HG02642 (cell line): ENCODE data around the gene THADA.
"Not testable (repeated sequence)": the region's sequence is repeated elsewhere in the genome, so short reads cannot be mapped to it uniquely, and the experiment has no call there.

Source experiments
- ATAC-seq: cut with Tn5 transposase; IDR thresholded peaks from one replicate; pipeline ENCODE4 v1.9.1; 2021; ENCODE audit warnings: mild to moderate bottlenecking; ENCODE audit not compliant: unreplicated experiment, poor library complexity

The THADA gene

DNA sequence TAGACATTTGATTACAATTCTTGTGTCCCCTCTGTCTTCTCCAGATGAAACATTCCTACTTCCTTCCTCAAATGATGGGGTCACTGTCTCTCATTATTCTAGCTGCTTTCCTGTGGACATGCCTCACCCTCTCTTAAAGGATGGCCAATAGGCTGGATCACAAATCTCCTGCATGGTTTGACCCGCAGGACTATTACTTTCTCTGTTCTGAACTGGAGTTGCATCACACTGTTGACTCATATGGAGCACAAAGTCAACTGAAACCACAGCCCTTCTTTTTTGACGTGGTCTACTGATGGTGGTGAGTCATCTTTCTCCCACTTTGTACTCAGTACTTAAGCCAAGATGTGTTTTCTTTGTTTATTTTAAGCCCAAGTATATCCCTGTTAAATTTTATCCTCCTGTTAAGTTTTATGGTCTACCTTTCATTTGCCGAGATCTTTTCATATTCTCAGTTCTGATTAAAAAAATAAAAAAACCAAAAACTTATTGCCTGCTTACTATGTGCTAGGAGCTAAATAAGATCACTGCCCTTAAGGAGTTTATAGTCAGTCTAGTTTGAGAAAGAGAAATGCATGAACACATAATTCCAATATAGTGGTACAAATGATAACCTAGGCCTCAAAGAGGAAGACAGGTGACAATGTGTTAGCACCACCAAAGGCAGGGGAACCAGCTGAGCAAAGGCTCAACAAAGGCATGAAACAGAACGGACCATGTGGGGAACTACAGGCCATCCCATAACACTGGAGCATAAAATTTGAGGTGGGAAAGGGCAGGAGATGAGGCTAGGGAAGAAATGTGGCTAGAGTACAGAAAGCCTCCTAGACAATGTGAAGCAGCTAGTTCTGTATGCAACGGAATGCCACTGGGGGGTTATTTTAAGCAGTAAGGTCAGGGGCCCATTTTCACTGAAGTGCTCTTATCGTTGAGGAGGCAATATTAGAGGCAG lies 301.8 kb downstream of the THADA start:
- ATAC-seq = peak; percentile 98

- no peak for ATAC-seq
These were observed 302.7 kb downstream of the THADA start for GRCh38 chr2:43292851-43293743.

DNA sequence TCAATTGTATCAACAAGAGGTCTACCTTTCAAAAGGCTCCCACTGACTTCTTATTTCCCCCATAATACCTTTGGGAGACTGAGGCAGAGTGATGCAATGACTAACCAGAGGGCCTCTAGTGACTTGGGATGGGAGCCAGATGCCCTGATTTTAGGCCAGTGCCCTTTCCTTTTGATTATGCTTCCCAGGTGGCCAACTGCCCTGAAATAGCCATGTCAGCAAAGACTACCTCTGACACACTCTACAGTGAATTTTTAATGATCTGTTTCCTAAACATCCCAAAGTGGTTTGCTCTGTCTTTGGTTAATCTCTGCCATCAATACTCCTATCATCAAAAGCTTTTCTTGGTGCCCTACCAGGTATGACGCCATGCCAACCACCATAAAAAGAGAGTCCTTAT lies 303.5 kb downstream of the THADA start:
- no peak for ATAC-seq

DNA sequence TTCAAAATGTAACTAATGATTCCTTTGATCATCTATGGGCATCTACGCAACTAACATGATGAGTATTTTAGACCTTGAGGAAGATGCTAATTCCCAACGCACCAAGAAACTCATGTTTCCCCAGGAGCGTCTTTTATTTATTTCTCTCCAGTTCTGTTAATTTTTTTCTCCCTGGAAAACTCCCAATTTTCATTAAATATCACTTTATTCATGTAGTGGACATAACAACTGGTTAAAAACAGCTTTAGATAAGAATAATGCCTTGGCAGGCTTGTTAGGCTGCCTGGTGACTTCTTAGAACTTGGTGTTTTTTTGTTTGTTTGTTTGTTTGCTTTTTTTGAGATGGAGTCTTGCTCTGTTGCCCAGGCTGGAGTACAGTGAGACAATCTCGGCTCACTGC lies 306.5 kb downstream of the THADA start:
- no peak for ATAC-seq

DNA sequence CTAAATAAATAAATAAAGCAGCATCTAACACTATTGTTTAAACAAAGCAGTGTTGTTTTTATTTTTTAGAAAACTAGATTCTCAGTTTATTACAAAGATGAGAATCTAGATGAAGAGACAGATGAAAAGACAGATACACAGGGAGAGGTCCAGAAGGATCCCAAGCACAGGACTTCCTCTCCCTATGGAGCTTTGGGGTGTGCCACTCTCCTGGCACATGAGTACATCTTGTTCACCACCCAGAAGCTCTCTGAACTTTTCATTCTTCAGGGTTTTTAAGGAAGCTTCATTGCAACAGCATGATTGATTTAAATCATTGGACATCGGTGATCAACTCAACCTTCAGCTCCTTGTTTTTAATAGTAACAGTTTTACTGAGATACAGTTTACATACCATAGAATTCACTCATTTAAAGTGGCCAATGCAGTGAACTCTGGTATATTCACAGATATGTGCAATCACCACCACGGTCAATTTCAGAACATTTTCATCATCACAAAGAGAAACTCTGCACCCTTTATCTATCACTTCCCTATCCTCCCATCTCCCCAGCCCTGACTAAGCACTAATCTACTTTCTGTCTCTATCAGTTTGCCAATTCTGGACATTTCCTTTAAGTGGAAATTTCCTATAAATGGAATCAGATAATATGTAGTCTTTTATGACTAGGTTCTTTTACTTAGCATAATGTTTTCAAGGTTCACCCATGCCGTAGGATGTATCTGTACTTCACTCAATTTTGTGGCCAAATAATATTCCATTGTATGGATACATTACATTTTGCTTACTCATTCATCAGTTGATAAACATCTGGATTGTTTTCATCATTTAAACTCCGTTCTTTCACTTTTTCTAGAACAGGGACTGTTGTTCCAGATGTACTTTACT lies 307.2 kb downstream of the THADA start:
- ATAC-seq = no peak

DNA sequence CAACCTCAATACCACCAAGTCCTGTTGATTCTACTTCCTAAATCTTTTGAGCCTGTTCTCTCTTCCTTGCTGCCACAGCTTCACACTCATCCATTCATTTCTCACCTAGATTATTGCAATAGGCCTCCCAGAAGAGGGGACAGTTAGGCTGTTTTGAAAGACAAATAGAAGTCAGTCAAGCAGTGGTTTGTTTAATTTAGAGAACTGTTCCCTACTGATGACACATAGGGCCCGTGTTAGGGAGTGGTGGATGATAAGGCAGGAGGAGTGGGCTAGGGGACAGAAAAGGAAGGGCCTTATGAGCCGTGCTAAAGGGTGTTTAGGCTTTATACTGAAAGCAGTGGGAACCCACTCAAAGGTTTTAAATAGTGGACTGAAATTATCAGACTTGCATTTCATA lies 309.9 kb downstream of the THADA start:
- ATAC-seq = no peak

DNA sequence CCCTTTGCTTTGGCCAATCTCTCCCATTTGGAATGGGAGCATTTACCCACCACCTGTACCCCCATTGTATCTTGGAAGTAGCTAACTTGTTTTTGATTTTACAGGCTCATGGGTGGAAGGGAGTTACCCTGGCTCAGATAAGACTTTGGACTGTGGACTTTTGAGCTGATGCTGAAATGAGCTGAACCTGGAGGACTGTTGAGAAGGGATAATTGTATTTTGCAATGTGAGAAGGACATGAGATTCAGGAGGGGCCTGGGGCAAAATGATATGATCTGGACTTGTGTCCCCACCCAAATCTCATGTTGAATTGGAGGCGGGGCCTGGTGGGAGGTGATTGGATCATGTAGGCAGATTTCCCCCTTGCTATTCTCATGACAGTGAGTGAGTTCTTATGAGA lies 310.9 kb downstream of the THADA start:
- ATAC-seq = no peak

DNA sequence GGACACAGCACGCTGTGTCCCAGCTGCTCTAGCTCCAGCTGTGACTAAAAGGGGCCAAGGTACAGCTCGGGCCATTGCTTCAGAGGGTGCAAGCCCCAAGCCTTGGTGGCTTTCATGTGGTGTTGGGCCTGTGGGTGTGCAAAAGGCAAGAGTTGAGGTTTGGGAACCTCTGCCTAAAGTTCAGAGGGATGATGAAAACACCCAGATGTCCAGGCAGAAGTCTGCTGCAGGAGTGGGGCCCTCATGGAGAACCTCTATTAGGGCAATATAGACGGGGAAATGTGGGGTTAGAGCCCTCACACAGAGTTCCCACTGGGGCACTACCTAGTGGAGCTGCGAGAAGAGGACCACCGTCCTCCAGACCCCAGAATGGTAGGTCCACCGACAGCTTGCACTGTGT lies 311.5 kb downstream of the THADA start:
- ATAC-seq = not testable (repeated sequence)

GRCh38 chr2:43280994-43281393 lies 314.8 kb downstream of the THADA start:
- no peak for ATAC-seq

GRCh38 chr2:43279317-43279840 lies 316.5 kb downstream of the THADA start:
- no peak for ATAC-seq

DNA sequence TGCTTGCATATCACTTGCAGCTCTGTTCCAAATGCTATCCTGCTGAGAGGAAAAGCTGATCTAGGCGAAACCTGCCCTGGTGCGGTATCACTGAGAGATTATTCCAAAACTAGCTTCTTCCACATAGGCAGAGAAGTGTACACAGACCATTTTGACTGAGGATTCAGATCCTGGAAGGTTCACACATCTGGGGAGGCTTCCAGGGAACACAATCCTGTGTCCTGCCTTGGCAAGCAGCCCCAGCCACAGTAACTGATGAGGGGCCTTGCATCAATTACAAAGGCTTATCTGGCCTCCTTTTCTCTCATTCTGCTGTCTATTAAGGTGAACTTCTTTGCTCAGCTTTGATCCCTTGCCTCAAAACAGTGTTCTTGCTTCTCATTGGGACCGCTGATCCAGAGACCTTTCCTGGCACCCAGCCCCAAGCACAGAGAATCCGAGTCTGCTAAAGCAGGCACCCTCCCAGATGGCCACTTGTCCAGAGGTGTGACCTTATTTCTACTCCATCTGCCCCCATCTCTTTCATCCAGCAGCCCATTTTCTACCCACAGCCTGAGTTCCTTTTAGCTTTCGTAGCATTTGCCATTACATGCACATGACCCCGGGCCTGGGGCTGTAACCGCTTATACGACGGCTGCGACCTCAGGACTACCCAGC lies 317.1 kb downstream of the THADA start:
- ATAC-seq = no peak

DNA sequence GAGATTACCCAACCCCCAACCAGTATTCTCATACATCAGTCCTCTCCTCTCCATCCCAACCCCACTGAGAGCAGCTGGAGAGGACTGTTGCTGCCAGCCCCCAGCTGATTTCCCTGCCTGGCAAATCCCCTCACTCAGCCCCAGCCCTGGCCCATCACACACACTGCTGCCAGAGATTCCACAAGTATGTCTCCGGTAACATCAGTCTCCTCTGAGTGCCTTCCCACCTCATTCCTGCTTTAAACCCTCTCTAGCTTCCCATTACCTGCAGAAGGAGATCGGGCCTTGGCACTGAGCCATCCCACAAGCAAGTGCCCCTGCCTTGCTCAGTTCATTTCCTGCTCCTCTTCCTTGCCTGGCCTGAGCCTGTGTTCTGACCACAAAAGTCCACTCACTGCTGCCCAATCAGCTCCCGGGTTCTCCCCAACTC lies 318.9 kb downstream of the THADA start:
- no peak for ATAC-seq

DNA sequence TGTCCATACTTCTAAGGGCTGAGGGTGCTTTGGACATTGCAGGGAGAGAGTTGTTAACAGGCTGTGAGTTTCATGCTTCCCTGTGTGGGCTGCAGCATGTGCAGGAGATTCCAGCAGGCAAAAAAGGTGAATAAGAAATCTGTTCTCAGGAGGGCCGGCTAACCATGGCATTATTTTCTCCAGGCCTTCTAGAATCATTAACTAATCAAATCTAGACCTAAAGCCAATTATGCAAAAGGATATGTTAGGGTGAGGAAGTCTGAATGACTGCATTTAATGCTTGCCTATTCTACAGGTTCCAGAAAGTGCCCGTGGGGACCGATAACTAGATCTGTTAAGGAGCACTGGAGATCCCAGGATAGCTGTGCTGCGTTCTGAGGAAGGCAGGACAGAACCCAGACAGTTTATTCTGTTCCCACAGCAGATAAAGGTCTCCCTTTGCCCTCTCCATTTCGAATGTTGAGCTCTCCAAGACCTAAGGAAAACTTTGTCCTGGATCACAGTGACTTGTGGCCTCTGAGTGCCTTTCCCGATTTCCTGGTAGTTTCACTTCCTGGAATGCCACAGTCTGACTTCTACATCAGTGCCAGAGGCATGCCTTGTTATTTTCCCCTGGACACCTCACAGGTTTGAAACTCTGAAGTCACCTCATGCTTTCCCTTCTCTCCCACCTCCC lies 319.4 kb downstream of the THADA start:
- ATAC-seq = no peak

- no peak for ATAC-seq
These were observed 321.1 kb downstream of the THADA start for GRCh38 chr2:43274721-43275120.

- no peak for ATAC-seq
These were observed 321.8 kb downstream of the THADA start for GRCh38 chr2:43274055-43274454.

- no peak for ATAC-seq
These were observed 322.3 kb downstream of the THADA start for GRCh38 chr2:43273529-43273928.

- ATAC-seq = no peak
These were observed 324.8 kb downstream of the THADA start for GRCh38 chr2:43270930-43271615.

GRCh38 chr2:43270461-43270860 lies 325.4 kb downstream of the THADA start:
- ATAC-seq = no peak
